Activated gamma-delta T cell treated with anti-CD3 and anti-CD28 coated beads, Interleukin-2, amount 50 U/mL, for 16 hours (primary cell): ENCODE measurements around the gene EFHC1.
"Not testable (repeated sequence)": the region's sequence is repeated elsewhere in the genome, so short reads cannot be mapped to it uniquely, and the experiment has no call there.

ENCODE experiments used
- DNase-seq: peaks from one replicate; pipeline ENCODE4 v3.0.0-alpha.2; 2020; ENCODE audit warnings: low read depth

The EFHC1 gene

DNA sequence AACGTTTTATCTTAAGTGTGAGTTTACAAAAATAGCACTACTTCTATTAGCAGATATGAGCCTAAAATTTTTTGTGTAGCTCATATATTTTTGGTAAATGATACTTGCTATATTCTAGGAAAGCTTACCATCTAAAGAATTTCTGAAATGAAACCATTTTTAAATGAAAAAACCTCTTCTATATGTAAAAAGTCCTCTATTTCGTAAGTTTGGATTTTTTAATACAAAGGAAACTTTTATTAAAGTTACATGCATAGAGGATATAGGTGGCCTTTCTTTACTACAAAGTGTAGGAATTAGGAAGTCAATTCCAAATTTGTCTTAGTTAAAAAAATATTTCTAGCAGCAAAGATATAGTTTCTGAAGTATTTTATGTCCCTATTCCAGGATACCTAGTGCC, 18.8 kb downstream of the EFHC1 start:
- no peak for DNase-seq

- no peak for DNase-seq
Observed at GRCh38 chr6:52454556-52454955, 34.4 kb downstream of the EFHC1 start.

DNA sequence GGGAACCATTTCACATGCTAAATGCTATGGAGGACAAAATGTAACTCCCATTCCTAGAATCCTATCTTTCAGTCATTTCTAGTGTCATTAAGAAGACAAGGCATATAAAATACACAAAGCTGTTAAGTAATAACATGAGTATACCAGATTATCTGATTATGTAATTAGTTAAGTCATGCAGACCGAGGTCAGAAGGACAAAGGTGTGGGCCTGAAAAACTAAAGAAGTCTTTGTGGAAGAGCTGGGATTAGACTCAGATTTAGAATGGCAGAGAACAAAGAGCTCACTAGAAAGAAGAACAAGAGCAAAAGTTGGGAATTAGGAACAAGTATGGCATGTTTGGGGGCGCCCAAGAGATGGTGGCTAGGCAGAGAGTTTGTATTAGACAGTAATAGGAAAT, 37.0 kb downstream of the EFHC1 start:
- DNase-seq, result no peak

DNA sequence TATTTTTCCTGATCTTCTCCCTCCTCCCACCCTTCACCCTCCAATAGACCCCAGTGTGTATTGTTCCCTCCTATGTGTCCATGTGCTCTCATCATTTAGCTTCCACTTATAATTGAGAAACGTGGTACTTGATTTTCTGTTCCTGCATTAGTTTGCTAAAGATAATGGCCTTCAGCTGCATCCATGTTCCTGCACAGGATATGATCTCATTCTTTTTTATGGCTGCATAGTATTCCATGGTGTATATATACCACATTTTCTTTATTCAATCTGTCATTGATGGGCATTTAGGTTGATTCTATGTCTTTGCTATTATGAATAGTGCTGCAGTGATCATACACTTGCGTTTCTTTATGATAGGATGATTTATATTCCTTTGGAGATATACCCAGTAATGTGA, 41.1 kb downstream of the EFHC1 start:
- DNase-seq, result not testable (repeated sequence)

DNA sequence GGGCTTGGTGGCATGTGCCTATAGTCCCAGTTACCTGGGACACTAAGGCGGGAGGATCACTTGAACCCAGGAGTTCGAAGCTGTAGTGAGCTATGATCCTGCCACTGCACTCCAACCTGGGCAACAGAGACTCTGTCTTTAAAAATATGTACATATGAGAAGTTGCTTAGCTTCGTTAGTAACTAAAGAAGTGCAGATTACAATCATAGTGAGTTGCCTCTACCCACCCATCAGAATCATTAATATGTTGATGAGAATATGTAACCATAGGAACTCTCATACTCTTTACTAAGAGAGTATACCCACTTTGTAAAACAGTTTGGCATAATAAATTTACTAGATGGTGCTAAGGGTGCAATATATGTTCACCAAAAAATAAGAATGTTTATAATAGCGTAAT, 54.0 kb downstream of the EFHC1 start:
- no peak for DNase-seq

- no peak for DNase-seq
Observed at GRCh38 chr6:52475307-52475706, 55.2 kb downstream of the EFHC1 start.

DNA sequence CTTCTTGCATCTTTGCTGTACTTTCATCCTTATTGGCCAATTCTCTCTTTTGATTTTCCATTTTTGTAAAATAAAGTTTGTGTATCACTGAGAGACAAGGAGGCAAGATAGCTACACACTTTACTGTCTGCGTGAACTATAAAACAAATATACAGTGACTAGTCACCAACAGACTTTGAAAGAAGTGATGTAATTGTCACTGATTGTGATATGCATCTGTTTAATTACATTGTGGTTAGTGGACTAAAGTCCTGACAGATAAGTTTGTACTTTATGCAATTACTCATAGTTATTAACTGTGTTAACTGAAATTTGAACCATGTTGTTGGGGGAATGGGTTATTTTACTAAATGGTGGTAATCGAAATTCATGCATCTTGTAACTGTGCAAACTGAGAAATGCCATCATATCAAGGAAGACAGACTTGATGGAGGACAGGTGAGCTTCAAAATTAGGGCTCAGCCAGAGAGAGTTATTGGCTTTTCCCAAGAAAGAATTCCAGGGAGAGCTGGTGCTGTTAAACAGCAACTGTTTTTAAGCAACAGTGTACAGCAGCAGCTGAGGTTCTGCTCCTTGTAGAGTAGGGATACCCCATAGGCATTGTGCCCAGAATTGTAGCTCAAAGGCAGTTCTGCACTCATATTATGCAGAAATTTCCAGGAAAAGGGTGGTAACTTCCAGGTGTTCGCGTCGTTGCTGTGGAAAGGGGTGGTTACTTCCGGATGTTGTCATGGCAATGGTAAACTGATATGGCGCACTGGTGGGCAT, 62.9 kb downstream of the EFHC1 start:
- no peak for DNase-seq

DNA sequence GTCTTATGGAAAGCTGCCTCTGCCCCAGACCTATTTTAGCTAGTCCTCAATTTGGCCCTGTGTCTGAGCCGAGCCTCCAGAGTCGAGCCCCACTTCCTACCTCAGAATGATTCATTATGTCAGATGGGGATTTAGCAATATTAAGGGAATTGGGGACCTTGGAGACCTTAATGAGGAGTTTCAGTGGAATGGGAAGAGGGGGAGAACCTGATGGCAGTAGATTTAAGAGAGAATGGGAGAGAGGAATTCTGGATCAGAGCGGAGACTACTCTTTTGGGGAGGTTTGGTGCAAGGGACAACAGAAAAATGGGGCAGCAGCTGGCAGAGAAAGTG, 63.5 kb downstream of the EFHC1 start:
- no peak for DNase-seq

- DNase-seq, result no peak
Observed at GRCh38 chr6:52489881-52490280, 69.7 kb downstream of the EFHC1 start.

DNA sequence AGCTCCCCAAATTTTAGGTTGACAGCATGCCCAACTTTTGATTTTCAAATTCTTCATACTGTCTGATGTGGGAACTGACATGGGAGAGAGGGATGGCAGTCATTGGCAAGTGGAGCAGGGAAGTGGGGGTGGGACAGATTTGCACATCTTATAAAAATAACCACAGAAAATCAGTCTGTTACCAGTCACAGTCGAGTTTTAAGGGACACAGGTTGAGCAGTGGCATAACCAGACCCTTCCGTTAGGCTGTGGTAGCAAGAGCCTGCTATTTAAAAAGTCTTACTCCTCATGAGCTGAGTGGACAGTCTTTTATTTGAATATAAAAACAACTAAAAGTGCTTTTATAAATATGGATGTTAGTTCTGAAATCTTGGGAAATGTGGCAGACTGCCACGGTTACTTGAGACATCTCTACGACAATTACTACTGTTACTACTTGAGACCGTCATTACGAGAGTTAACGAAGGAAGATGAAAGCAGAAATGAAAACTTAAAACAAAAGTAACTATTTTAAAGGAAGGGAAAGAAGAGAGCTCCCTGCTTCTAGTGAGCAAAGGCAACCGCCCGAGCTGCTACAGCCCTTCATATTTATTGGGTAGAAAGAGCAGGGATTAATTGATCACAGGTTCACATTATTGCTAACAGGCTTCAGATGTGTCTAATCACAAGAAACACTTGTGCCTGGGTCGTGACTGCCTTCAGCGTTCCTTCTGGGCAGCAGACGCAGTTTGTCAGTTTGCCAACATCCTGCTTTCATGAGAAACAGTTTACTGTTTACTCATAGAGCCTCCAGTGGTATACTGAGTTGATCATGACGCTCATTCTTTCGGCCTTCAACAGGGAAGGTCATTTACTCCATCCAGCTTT, 71.3 kb downstream of the EFHC1 start:
- no peak for DNase-seq

DNA sequence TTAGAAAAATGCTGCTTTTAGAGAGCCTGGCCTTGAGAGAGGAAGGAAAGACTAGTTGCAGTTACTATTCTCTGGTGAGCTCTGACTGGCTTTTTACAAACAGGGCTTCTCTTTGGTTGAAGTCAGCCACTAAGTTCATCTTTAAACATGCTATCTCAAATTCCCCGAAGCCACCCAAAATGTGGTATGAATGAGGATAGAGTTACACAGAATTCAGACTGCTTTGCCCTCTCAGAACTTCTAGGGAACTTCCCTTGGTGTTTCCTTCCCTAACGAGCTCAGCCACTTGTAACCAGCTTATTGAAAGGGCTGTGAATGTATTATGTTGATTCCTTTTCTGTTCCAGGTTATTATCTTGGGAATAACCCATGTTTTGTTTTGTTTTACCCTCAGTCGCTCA, 73.5 kb downstream of the EFHC1 start:
- DNase-seq, result no peak

DNA sequence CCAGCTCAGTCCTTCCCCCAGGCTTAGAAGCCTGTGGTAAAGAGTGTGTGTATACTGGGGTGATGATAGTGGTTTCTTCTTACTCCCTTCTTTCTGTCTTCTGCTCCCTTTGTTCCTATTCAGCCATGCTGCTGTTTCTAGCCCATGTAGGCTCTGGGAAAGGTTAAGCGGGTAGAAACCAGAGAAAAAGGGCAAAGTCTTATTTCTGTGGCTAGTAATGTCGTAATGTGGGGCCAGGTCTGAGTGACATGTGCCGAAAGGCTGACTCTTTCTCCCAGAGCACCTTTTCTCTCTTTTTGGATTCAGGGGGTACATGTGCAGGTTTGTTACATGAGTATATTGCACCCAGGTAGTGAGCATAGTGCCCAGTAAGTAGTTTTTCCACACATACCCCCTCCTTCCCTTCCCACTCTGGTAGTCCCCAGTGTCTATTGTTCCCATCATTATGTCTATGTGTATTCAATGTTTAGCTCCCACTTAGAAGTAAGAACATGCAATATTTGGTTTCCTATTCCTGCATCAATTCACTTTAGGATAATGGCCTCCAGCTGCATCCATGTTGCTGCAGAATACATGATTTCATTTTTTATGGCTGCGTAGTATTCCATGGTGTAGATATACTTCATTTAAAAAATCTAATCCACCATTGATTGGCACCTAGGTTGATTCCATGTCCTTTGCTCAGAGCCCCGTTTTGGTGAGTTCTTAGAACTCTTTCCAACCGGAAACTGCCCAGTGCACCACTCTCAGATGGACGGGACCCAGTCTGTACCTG, 74.3 kb downstream of the EFHC1 start:
- no peak for DNase-seq

DNA sequence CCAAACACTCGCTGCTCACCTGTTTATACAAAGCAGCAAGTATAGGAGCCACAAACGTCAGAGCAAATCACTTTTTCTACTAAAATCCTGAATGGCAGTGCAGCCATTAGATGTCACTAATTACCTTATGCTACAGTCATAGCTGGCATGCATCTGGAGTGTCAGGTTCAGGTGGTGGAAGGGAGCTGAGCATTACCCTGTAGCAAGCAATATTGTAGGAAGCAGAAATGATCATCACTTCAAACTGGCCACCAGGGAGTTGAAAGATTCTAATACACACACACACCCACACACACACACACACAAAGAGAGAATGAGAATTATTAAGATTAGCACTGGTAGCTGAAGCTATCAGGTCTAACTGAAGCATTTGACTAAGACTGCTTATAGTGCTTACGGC, 75.8 kb downstream of the EFHC1 start:
- no peak for DNase-seq

GRCh38 chr6:52496631-52497030, 76.5 kb downstream of the EFHC1 start:
- DNase-seq, result no peak

DNA sequence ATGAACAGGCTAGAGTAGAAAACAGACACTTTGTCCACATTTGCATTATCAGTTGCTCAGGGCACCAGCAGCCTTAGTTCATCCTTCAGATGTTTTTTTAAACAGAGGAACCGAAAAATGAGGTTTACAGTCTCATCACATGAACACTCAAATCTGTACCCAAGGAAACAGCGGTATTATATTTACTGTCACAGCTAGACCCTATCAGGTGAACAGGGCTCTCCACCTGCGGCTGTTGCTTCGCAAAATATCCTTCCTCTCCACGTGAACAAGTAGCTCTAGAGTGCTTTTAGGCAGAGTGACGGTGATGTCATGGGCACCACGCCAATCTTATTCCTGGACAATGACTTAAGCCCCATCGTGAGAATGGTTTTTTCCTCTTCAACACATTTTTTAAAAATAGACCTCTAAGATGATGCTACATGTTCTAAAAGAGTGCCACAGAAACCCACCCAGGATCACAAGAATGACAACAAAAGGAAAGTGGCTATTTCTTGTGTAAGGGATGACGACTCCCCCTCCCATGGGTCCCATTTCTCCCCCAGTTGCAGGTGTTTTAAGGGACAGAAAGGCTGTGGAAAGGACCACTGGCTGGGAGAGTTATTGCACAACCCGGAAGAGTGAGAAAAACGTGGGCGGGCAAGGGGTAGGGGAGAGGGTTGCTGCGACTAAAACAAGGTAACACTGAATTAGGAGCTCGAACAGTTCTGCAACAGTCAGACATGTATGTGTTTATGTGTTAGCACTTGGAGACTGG, 77.7 kb downstream of the EFHC1 start:
- DNase-seq, result no peak

- no peak for DNase-seq
Observed at GRCh38 chr6:52498538-52499017, 78.4 kb downstream of the EFHC1 start.

DNA sequence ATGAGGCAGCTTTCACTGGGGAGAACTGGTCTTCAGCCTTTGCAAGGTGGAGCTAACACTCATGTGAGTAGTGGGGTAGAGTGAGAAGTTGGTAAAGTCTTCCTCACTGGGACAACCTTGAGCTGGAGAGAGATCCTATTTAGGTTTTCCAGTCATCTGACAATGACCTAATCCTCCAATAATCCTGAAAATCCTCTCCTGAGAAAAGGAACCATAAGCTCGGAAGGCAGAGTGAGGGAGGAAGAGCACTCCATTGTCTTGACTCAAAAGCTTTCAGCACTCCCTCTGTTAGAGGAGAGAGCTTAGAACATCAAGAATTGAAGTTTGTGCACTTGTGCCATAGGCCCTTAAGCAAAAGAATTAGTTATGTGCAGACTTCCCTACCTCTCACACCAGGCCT, 78.9 kb downstream of the EFHC1 start:
- no peak for DNase-seq

GRCh38 chr6:52499681-52500236, 79.6 kb downstream of the EFHC1 start:
- DNase-seq, result no peak

- no peak for DNase-seq
Observed at GRCh38 chr6:52500238-52501129, 80.3 kb downstream of the EFHC1 start.

- no peak for DNase-seq
Observed at GRCh38 chr6:52502306-52503029, 82.3 kb downstream of the EFHC1 start.
